Uterus (tissue), 2 donors: Measurements from ENCODE around the gene CLCA2.

Experiments used
- POLR2A ChIP-seq, 2 donors: fragments of 450-650 bp; IDR thresholded peaks; one replicate each; pipeline ENCODE4 v1.6.1; 2016; ENCODE audit warnings: antibody characterized with exemption in 2 of 2, mild to moderate bottlenecking in 1 of 2, moderate library complexity in 1 of 2
- TF ChIP-seq, protein P1 (sequence below), 4 experiments: fragments of 200-600 bp in 2 of 4; fragments of 450-650 bp in 2 of 4; sonication (generic) in 2 of 4; IDR thresholded peaks; one replicate each; pipeline ENCODE4 v1.5.1; 2016 to 2019; ENCODE audit warnings: antibody characterized with exemption in 4 of 4, mild to moderate bottlenecking in 2 of 4, moderate library complexity in 1 of 4

DNA sequence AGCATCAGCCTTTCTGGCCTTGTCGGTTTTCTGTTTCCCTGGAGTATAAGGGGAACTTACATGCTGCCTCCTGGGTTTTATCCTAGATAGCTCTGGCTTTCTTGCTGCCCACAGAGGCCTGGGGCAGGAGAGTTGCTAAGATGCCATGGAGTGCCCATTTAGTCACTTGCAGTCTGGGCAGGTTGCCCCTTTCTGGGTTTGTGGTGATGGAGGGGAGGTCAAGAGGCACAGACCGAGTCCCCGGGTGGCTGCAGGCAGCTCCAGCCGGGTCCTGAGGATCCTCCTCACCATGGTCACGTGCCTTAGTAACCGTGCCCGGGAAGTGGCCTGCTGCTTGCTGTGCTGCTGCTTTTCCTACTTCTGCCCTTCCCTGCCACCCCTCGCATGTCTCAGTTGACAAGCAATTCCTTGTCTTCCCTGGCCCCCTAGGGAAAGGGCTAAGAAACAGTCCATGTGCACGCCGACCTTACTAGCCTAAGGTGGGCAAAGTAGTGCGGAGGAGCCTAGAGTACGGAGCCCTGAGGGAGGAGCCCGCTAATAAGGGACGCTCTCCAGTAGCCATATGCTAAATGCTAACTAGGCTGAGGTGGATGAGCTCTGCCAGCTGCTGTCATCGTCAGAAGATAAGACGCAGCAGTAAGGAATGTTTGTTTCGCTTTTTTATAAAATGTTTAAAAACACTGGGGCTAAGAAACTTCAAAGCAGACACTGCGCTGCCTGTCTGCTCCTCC, 79.6 kb downstream of the CLCA2 start:
- TF ChIP-seq, protein P1, sequence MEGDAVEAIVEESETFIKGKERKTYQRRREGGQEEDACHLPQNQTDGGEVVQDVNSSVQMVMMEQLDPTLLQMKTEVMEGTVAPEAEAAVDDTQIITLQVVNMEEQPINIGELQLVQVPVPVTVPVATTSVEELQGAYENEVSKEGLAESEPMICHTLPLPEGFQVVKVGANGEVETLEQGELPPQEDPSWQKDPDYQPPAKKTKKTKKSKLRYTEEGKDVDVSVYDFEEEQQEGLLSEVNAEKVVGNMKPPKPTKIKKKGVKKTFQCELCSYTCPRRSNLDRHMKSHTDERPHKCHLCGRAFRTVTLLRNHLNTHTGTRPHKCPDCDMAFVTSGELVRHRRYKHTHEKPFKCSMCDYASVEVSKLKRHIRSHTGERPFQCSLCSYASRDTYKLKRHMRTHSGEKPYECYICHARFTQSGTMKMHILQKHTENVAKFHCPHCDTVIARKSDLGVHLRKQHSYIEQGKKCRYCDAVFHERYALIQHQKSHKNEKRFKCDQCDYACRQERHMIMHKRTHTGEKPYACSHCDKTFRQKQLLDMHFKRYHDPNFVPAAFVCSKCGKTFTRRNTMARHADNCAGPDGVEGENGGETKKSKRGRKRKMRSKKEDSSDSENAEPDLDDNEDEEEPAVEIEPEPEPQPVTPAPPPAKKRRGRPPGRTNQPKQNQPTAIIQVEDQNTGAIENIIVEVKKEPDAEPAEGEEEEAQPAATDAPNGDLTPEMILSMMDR (IDR thresholded peaks at IDR 0.05): no peak
- peak in 1 of 2 donors; percentile 20 for TF ChIP-seq POLR2A (IDR thresholded peaks at IDR 0.05)
